GM12865 (cell line): ENCODE measurements around the gene LRFN2.

ENCODE experiments used
- DNase-seq: peaks from one replicate; pipeline ENCODE4 v3.0.0; 2010; ENCODE audit warnings: low read depth
- H3K4me3 ChIP-seq: 2 replicates; pipeline ENCODE4 v1.5.1; 2011; ENCODE audit warnings: mild to moderate bottlenecking, low read depth, low read length, control low read depth
- CTCF ChIP-seq: IDR thresholded peaks from 2 replicates; pipeline ENCODE4 v1.5.1; 2011; ENCODE audit warnings: low read length, control low read depth, low read depth, inconsistent platforms; ENCODE audit not compliant: insufficient read depth; ENCODE audit errors: missing control alignments

The LRFN2 gene

DNA sequence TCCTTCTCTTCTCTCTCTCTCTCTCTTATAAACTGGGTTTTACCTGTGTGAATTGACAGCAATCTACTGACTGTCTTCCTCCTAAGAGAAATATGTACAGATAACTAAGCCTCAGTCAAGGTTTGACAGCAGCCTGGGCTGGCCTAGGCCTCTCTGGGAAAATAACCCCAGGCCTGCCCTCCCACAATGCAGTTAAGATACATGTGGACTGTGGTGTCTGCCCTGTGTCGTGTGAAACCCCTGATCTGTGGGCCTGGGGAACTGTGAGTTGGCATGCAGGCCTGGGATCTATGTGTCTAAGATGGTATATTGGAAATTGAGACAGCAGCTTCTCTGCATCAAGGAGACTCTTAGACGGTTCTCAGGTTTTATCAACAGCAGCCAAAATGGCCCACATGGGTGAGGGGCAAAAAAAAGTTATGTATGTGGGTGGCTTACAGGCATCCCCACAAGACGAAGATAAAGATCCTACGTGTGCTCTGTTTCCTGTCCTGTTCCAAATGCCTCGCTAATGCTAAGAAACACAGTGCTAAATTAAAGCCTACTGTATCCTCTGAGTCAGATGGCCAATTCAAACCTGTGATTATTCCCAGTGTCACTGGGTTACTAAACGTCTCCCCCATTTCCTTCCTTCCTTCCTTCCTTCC lies 19.0 kb downstream of the LRFN2 start:
- DNase-seq = no peak
- TF ChIP-seq CTCF = no peak
- H3K4me3 ChIP-seq = no peak overlapping the region

GRCh38 chr6:40563111-40563510 lies 24.1 kb downstream of the LRFN2 start:
- TF ChIP-seq CTCF = no peak
- DNase-seq = no peak

DNA sequence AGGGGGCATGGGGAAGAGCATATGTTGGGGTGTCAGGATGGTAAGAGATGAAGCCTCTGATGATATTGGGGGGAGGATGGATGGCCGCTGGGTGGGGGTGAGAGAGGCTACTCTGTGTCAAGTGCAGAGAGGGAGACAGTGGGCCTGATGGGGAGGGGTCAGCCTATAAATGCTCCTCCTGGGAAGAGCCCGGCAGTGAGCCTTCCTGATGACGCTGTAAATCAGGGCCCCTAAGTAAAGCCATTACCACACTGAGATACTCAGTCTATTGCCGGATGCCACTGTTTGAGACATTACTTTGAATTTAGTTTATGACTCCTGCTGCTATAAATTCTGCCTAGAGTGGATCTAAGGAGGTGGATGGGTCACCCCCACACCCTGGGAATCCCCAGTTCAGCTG lies 28.1 kb downstream of the LRFN2 start:
- TF ChIP-seq CTCF = no peak
- DNase-seq = no peak
- no peak overlapping the region for H3K4me3 ChIP-seq

More at GRCh38 chr6:40563111-40563510, 24.1 kb downstream of the LRFN2 start:
- no peak overlapping the region for H3K4me3 ChIP-seq

DNA sequence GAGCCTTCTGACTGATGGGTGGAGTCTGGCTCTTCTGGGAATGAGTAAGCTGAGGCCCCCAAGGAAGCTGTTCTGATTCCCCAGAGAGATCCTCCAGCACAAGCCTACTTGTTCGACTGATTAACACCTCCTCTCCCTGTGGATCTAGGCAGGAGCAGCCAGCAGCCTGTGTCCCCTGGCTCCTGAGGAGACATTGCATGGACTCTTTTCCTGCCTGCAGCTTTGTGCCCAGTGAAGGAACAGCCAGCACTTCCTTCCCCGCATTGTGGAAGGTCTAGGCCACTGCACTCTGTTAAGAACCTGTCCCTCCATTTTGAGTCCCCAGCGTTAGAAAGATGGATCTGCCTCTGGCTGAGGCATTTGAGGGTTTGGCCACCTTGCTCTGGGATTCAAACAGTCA lies 29.1 kb downstream of the LRFN2 start:
- no peak for DNase-seq
- no peak for TF ChIP-seq CTCF
- no peak overlapping the region for H3K4me3 ChIP-seq

DNA sequence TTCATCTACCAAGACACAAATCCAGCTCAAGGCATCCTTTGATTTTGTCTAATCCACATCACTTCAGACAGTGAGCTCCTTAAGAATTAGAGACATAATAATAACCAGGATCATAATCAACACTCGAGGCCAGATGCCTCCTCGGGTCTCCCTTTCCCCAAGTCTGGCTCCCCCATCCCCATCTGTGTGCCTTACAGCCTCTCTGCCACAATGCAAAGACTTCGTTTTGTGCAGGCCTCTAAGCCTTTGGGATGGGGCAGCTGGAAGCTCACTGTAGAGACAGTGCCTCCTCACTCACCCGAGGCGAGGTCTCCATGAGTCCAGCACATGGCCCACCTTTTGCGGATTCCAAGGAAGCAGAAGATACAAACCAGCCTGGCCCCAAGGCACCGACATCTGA lies 30.3 kb downstream of the LRFN2 start:
- TF ChIP-seq CTCF = no peak
- no peak overlapping the region for H3K4me3 ChIP-seq
- DNase-seq = no peak

DNA sequence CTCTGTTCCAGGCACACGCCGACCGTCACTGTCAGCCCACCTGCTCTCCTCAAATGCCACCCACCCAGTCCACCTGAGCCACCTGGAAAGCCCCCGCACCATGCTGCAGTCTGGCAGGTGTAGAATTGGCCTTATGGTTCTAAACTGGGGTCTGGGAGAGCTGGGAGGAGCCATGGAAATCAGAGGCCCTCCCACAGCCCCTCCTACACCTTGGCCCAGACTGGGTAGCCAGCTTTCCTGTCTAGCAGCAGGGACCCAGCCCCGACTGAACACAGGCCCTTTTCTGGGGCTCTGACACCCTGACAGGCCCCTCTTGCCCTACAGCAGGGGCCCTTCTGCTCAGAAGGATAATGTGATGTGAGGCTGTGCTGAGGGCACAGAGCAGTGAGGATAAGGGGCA lies 31.1 kb downstream of the LRFN2 start:
- no peak for TF ChIP-seq CTCF
- H3K4me3 ChIP-seq = no peak overlapping the region
- DNase-seq = no peak

DNA sequence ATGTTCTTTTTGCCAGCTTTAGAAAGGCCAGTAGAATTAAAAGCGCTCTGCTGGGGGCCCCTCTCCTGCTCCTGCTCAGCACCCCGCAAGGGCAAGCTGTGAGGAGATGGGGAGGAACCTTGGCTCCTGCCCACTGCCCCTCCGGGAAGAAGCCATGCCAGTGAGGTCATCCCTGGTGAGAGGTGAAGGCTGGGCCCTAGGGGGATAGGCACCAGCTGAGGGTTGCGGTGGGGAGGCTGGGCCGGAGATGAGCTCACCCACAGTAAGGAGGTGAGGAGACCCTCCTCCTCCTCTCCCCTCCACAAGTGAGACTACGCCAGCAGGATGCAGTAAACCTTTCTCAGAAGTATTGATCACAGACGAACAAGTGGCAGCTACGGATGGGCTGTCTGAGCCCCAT lies 32.1 kb downstream of the LRFN2 start:
- DNase-seq = no peak
- H3K4me3 ChIP-seq = no peak overlapping the region
- TF ChIP-seq CTCF = no peak
